IPS DF 4.7 (cell line): ENCODE measurements around the gene TMEM165.

Experiments
- DNase-seq: peaks from one replicate; pipeline ENCODE4 v3.0.0-alpha.2; 2013; ENCODE audit warnings: low spot score; ENCODE audit errors: extremely low read depth

TMEM165 gene

GRCh38 chr4:55367084-55367722 lies 28.6 kb upstream of the TMEM165 start:
- no peak for DNase-seq

GRCh38 chr4:55369968-55370367 lies 25.8 kb upstream of the TMEM165 start:
- no peak for DNase-seq

GRCh38 chr4:55372259-55372658 lies 23.5 kb upstream of the TMEM165 start:
- no peak for DNase-seq

DNA sequence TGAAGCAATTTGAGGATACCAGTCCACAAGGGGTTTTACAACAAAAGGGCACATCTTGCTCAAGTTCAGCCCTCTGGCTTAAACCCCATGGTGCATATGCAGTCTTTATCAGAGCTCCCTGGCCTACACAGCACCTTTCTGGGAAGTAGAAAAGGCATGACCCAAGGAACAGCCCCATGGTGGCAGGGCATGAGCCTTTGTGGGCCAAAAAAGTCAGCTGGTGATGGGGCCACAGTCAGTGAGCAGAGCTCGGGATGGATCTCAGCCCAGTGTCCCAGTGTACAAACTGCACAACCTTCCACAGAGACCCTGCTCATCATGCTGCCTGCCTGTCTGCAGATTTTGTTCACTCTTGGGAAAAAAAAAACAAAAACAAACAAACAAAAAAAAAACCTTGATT lies 22.3 kb upstream of the TMEM165 start:
- no peak for DNase-seq

DNA sequence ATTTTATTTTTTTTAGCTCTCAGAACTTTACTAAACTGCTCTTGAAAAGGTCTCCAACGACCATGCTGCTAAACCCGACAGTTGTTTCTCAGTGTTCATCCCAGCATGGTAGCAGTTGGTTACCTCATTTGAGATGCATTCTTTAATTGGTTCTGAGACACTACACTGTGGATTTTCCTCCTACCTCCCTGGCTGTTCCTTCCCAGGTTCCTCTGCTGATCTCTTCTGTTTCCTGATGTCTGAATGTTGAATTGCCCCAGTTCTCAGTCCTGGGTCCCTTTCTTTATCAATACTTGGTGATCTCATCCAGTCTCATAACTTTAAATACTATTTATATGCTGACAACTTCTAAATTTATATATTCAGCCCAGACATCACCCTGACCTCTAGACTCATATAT lies 19.1 kb upstream of the TMEM165 start:
- no peak for DNase-seq

DNA sequence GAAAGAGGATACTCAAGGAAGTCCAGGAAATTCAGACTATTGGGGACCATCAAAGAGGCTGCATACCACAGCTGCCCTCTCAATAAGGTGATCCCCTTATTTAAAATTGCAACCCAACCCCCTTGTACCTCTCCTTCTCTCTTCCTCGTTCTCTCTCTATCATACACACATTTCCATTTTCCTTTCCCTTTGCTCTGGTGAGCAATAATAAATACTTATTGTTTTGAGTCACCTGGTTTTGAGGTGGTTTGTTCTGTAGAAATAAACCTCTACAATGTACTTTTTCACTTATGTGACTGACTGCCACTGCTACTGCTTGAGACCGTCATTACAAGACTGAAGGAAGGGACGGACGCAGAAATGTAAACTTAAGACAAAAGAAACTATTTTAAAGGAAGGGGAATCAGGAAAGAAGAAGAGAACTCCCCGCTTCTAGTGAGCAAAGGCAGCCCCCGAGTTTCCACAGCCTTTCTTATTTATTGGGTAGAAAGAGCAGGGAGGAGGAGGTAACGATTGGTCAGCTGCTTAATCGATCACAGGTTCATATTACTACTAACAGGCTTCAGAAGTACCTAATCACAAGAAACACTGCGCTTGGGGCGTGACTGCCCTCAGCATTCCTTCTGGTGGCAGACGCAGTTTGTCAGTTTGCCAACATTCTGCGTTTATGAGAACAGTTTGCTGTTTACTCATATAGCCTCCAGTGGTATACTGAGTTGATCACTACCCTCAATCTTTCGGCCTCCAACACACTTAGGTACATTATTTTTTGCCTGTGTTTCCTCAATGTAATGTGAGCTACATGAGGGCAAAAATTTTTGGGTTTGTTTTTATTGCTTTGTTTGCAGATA lies 16.9 kb upstream of the TMEM165 start:
- DNase-seq: no peak

DNA sequence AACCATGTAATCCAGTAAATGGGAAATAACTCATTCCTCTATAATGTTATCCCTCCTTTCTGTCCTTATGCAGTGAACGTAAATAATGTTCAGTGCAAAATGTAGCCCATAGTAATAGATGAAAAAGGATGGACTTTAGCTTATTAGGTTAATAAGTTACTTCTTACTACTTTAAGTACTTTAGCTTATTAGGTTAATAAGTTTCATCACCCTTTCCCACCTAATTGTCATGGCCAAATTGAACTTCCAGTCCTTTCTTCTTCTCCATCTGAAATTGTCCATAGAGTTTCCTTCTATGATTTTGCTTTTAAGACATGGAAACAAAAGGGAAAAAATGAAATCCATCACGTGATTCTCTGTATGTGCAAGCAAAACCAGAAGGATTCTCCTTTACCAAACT lies 15.2 kb upstream of the TMEM165 start:
- no peak for DNase-seq

GRCh38 chr4:55381502-55381901 lies 14.3 kb upstream of the TMEM165 start:
- no peak for DNase-seq

- no peak for DNase-seq
Observed at GRCh38 chr4:55382488-55383003, 13.2 kb upstream of the TMEM165 start.

- DNase-seq: no peak
Observed at GRCh38 chr4:55385201-55385649, 10.5 kb upstream of the TMEM165 start.

- DNase-seq: no peak
Observed at GRCh38 chr4:55386073-55386472, 9.7 kb upstream of the TMEM165 start.

DNA sequence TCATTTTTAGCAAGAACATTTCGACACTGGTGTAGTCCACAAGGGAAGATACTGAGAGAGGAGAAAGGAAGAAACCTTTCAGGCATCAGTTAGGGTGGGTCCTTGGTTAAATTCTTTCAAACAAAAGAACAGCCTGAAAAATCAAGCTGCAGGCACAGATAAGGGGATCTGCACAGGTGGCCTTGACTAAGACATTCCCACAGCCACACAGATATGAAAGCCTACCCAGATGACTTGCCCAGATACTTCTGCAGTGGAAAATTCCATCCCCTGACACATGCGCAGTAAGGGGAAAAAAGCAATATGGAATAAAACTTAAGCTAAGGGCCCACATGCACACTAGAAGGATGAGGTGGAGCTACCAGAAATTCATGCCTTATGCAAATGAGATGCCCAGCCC lies 8.9 kb upstream of the TMEM165 start:
- no peak for DNase-seq

GRCh38 chr4:55393461-55394320 lies 2.1 kb upstream of the TMEM165 start:
- no peak for DNase-seq

- DNase-seq: no peak
Observed at GRCh38 chr4:55395218-55395528, 584 bp upstream of the TMEM165 start.

GRCh38 chr4:55396308-55397125 lies 760 bp downstream of the TMEM165 start:
- no peak for DNase-seq

DNA sequence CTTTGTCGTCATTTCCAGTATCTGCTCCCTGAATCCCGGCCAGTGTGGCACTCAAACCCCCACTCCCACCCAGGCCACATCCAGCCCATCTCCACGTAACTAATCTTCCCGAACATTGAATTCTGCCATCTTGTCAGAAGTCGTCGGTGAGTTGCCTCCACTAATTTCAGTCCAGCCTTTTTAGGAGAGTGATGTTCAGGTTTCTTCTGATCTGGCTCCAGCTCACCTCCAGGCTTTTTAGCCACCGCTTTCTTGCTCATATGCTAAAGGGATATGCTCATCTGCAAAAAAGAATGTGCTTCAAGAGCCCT lies 1.3 kb downstream of the TMEM165 start:
- DNase-seq: no peak

- no peak for DNase-seq
Observed at GRCh38 chr4:55397520-55398321, 2.0 kb downstream of the TMEM165 start.

GRCh38 chr4:55398461-55398860 lies 2.7 kb downstream of the TMEM165 start:
- no peak for DNase-seq

- no peak for DNase-seq
Observed at GRCh38 chr4:55398966-55399365, 3.2 kb downstream of the TMEM165 start.

- no peak for DNase-seq
Observed at GRCh38 chr4:55399581-55399980, 3.8 kb downstream of the TMEM165 start.
